T-helper 2 cell treated with Interferon-gamma antibody and Interleukin-4, amounts not matched to agents 100 ng/mL and 5 ng/mL, for 36 hours (primary cell): ENCODE measurements around the gene SLC9A5. TPM values are rescaled to one million over a fixed set of nuclear protein-coding genes. Genes with fewer than 3 reads are reported as not detected.

ENCODE experiments used
- intact Hi-C: fragments of 100-400 bp; cut with micrococcal nuclease; formaldehyde crosslinking; loops from one replicate; pipeline ENCODE4 v1.15.1; 2023
- total RNA-seq: library from RNA; stranded (reverse); gene quantifications from 2 replicates; pipeline ENCODE4 v1.2.3, GENCODE V29; 2022

The SLC9A5 gene
- total RNA-seq, 1 donor from 2014 or later = 3.3 TPM

- intact Hi-C loops = loop anchor here (2.0 to 5.0 kb wide), 4 partner anchors 51 to 326 kb away; partner anchors contain the start of gene TMEM208
Observed at GRCh38 chr16:67277999-67278772, 29.4 kb downstream of the SLC9A5 start.

- intact Hi-C loops = loop anchor here (1.0 to 5.0 kb wide), 6 partner anchors 32 to 327 kb away; partner anchors contain the start of genes FHOD1 and TMEM208
Observed at GRCh38 chr16:67278773-67279295, 30.1 kb downstream of the SLC9A5 start.

- intact Hi-C loops = loop anchor here (1.0 to 5.0 kb wide), 6 partner anchors 32 to 327 kb away; partner anchors contain the start of genes FHOD1 and TMEM208
Observed at GRCh38 chr16:67279296-67280089, 30.7 kb downstream of the SLC9A5 start, which contains the start of gene PLEKHG4. Gene PLEKHG4, plus strand, starts transcription at chr16:67279532. Its CDS starts 513 bp downstream, at chr16:67280045.

GRCh38 chr16:67280090-67281015 is 31.6 kb downstream of the SLC9A5 start:
- intact Hi-C loops = no loop called here

GRCh38 chr16:67281536-67282446 is 33.0 kb downstream of the SLC9A5 start:
- intact Hi-C loops = no loop called here

- intact Hi-C loops = no loop called here
Observed at GRCh38 chr16:67282447-67282805, 33.6 kb downstream of the SLC9A5 start.

- intact Hi-C loops = no loop called here
Observed at GRCh38 chr16:67283039-67283825, 34.5 kb downstream of the SLC9A5 start.

- intact Hi-C loops = no loop called here
Observed at GRCh38 chr16:67283826-67284555, 35.2 kb downstream of the SLC9A5 start.

GRCh38 chr16:67284699-67285646 is 36.2 kb downstream of the SLC9A5 start:
- intact Hi-C loops = no loop called here

GRCh38 chr16:67286441-67287235 is 37.9 kb downstream of the SLC9A5 start:
- intact Hi-C loops = no loop called here

- intact Hi-C loops = no loop called here
Observed at GRCh38 chr16:67287960-67288359, 39.2 kb downstream of the SLC9A5 start.

- intact Hi-C loops = no loop called here
Observed at GRCh38 chr16:67291461-67291860, 42.7 kb downstream of the SLC9A5 start.

- intact Hi-C loops = no loop called here
Observed at GRCh38 chr16:67294171-67294757, 45.5 kb downstream of the SLC9A5 start.

GRCh38 chr16:67294938-67295361 is 46.2 kb downstream of the SLC9A5 start:
- intact Hi-C loops = no loop called here

GRCh38 chr16:67296420-67296819 is 47.6 kb downstream of the SLC9A5 start:
- intact Hi-C loops = no loop called here

- intact Hi-C loops = no loop called here
Observed at GRCh38 chr16:67298277-67298676, 49.5 kb downstream of the SLC9A5 start.
